ENCODE measurements around the gene DKC1. TPM values are rescaled to one million over a fixed set of nuclear protein-coding genes. Genes with fewer than 3 reads are reported as not detected.

Gene DKC1
- total and polyA plus RNA-seq, 2 of the 13 experiments (the other 11 are each of a cell fraction or from before 2014, with no cell fraction given): 61.6 to 102 TPM

DNA sequence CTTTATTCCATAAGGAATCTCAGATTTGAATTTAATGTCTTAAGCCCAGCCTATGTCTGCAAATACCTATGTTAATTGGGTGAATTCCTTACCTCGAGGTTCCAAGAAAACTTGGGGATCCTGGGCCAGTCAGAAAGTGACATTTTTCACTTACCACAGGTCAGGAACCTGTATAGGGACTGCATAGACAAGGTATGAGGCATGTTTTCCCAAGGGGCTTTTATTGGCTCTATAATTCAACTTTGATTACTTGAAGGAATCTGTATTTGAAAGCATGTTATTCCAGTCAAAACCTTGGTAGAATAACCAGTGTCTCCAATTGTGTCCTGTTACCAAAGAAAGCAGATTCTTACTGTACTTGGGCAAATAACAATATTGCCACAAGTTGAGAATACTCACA, 51.1 kb downstream of the DKC1 start:
- TF ChIP-seq ZNF468 (CRISPR knock-in tag; IDR thresholded peaks at IDR 0.05) (no peak), NPAS2 (CRISPR knock-in tag; IDR thresholded peaks at IDR 0.05; ENCODE audit: borderline replicate concordance) (no peak), EHMT2 (IDR thresholded peaks at IDR 0.05; ENCODE audit: borderline replicate concordance, low read depth, low read length) (no peak), ELF3 (CRISPR knock-in tag; IDR thresholded peaks at IDR 0.05) (no peak), NCOA2 (CRISPR knock-in tag; IDR thresholded peaks at IDR 0.05) (no peak), IRF2 (CRISPR knock-in tag; IDR thresholded peaks at IDR 0.05) (no peak), MYNN (CRISPR knock-in tag; IDR thresholded peaks at IDR 0.05; ENCODE audit: low read depth) (no peak), FOXK1 (CRISPR knock-in tag; IDR thresholded peaks at IDR 0.05; ENCODE audit: borderline replicate concordance, low read depth) (no peak), ZNF768 (CRISPR knock-in tag; IDR thresholded peaks at IDR 0.05) (no peak), TAF15 (IDR thresholded peaks at IDR 0.05; ENCODE audit: low read depth, low read length, poor library complexity, severe bottlenecking) (no peak), KLF13 (CRISPR knock-in tag; IDR thresholded peaks at IDR 0.05) (no peak)
- TF ChIP-seq, protein P1, sequence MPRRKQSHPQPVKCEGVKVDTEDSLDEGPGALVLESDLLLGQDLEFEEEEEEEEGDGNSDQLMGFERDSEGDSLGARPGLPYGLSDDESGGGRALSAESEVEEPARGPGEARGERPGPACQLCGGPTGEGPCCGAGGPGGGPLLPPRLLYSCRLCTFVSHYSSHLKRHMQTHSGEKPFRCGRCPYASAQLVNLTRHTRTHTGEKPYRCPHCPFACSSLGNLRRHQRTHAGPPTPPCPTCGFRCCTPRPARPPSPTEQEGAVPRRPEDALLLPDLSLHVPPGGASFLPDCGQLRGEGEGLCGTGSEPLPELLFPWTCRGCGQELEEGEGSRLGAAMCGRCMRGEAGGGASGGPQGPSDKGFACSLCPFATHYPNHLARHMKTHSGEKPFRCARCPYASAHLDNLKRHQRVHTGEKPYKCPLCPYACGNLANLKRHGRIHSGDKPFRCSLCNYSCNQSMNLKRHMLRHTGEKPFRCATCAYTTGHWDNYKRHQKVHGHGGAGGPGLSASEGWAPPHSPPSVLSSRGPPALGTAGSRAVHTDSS (CRISPR knock-in tag; conservative IDR thresholded peaks at IDR 0.05): no peak
- H3K36me3 ChIP-seq (replicated peaks in 1 of 2; ENCODE audit: control insufficient read depth in 1 of 2, insufficient read depth in 2 of 2, low read length in 2 of 2): no peaks in the 10 kb centered on the region
- H3K4me1 ChIP-seq (ENCODE audit: insufficient read depth, low read length): 0 out of 2 replicates have a peak, but pooled peaks cover under 1% of the 10 kb centered on the region
- H3K79me2 ChIP-seq (ENCODE audit: insufficient read depth, low read length): no peaks in the 10 kb centered on the region
- no TSS peak for BruUV-seq (replicated peaks)
- no peak overlapping the region for H2AFZ ChIP-seq (ENCODE audit: low read length)
- no peak overlapping the region for H3K27ac ChIP-seq (ENCODE audit: extremely low read length, insufficient read depth, low read length)
- ChIA-PET POLR2A (no interaction called here), CTCF (ENCODE audit: low intra/inter-chr PET ratio, low total read pairs) (no interaction called here)
- H3K27me3 ChIP-seq (ENCODE audit: control insufficient read depth in 1 of 2, insufficient read depth in 2 of 2, low read length in 2 of 2): no peaks in the 10 kb centered on the region
- DNase-seq (ENCODE audit: low spot score): no peak
- no peaks in the 10 kb centered on the region for H4K20me1 ChIP-seq (ENCODE audit: insufficient read depth, low read length)
- H3K4me2 ChIP-seq (ENCODE audit: low read depth, low read length): no peak overlapping the region
- in situ Hi-C loops (cut with HindIII; ENCODE audit: extremely low pct_ligation_motif_present, low pct_unique_long_range_greater_than_20kb) (no loop called here), intact Hi-C loops (cut with micrococcal nuclease; ENCODE audit: unreplicated experiment) (no loop called here)
- no peaks in the 10 kb centered on the region for H3K9me3 ChIP-seq (ENCODE audit: low read length)
- 0% methylated on average over 1 of the region's 1 CpG for WGBS (ENCODE audit: low lambda C conversion rate)
- no peak overlapping the region for H3K9ac ChIP-seq (ENCODE audit: insufficient read depth, low read depth, low read length)
- ATAC-seq: no peak
- H3K4me3 ChIP-seq (replicated peaks in 1 of 3; ENCODE audit: insufficient read depth in 1 of 3, low read depth in 2 of 3, low read length in 3 of 3): no peak overlapping the region
- FAIRE-seq: no peak

All from HepG2 (cell line).